Measurements from ENCODE around the gene TMEM245. TPM values are rescaled to one million over a fixed set of nuclear protein-coding genes. Genes with fewer than 3 reads are reported as not detected.

The TMEM245 gene
- total and polyA plus RNA-seq, 3 experiments from 2014 or later, result 24.4 to 35.2 (median 34.4) TPM

GRCh38 chr9:109108318-109108717 lies 11.4 kb downstream of the TMEM245 start:
- POLR2A ChIA-PET, result interaction anchor here (1.5 kb wide), 1 partner anchor 9 kb away, joined by 6 read pairs; no protein-coding TSS in a partner anchor
- Histone ChIP-seq H3K27me3 (ENCODE audit: insufficient read depth, low read length, poor library complexity, severe bottlenecking) (no peaks in the 10 kb centered on the region), H3K36me3 (ENCODE audit: insufficient read depth, low read length) (peaks cover 5% of the 10 kb centered on the region), H3K27ac (ENCODE audit: low read depth, low read length) (no peak overlapping the region), H3K9me3 (ENCODE audit: low read length) (no peaks in the 10 kb centered on the region), H3K4me1 (ENCODE audit: insufficient read depth, low read length) (peaks cover 50% of the 10 kb centered on the region), H3K4me3 (ENCODE audit: low read length) (no peak overlapping the region)
- no peak overlapping the region for H3K4me3 Mint-ChIP-seq
- H3K27me3 Mint-ChIP-seq, result peaks cover 0 to 2% of the 10 kb centered on the region in 2 donors
- no peaks in the 10 kb centered on the region for H3K9me3 Mint-ChIP-seq
- H3K36me3 Mint-ChIP-seq, result peaks cover 7 to 29% (median 11%) of the 10 kb centered on the region in 3 donors
- H3K4me1 Mint-ChIP-seq, result peaks cover 71 to 84% (median 81%) of the 10 kb centered on the region in 3 donors
- no peak for DNase-seq
- CTCF ChIA-PET, result no interaction called here
- H3K27ac Mint-ChIP-seq, result peak overlapping the region in 4 of 8 donors; percentile 32 to 86 (median 60)

GRCh38 chr9:109107402-109108240 lies 12.1 kb downstream of the TMEM245 start:
- peak overlapping the region in 4 of 7 donors; percentile 2 to 66 (median 16) for H3K4me3 Mint-ChIP-seq
- peaks cover 70 to 84% (median 81%) of the 10 kb centered on the region in 3 donors for H3K4me1 Mint-ChIP-seq
- DNase-seq, result no peak

GRCh38 chr9:109101810-109102209 lies 17.9 kb downstream of the TMEM245 start:
- H3K4me3 Mint-ChIP-seq, result peak overlapping the region; percentile 29 to 86 (median 70)
- H3K27me3 Mint-ChIP-seq, result peaks cover 0 to 2% of the 10 kb centered on the region in 2 donors
- H3K27ac Mint-ChIP-seq, result peak overlapping the region; percentile 56 to 91 (median 84)
- CTCF ChIA-PET, result interaction anchor here (0.6 kb wide), 1 partner anchor 13 kb away, joined by 3 read pairs; no protein-coding TSS in a partner anchor
- DNase-seq, result peak in 2 of 5 donors; percentile 39 to 40
- peaks cover 0 to 5% (median 0%) of the 10 kb centered on the region in 5 donors for H3K9me3 Mint-ChIP-seq
- no peaks in the 10 kb centered on the region for H3K27me3 ChIP-seq (ENCODE audit: insufficient read depth, low read length, poor library complexity, severe bottlenecking)
- peaks cover 56% of the 10 kb centered on the region for H3K4me1 ChIP-seq (ENCODE audit: insufficient read depth, low read length)
- H3K4me1 Mint-ChIP-seq, result peaks cover 62 to 81% (median 73%) of the 10 kb centered on the region in 3 donors
- no peak overlapping the region for H3K27ac ChIP-seq (ENCODE audit: low read depth, low read length)
- POLR2A ChIA-PET, result interaction anchor here (1.4 kb wide), 1 partner anchor 16 kb away, joined by 7 read pairs; no protein-coding TSS in a partner anchor
- no peaks in the 10 kb centered on the region for H3K9me3 ChIP-seq (ENCODE audit: low read length)
- peak overlapping the region; percentile 49 for H3K4me3 ChIP-seq (ENCODE audit: low read length)
- H3K36me3 ChIP-seq (ENCODE audit: insufficient read depth, low read length), result peaks cover 5% of the 10 kb centered on the region
- H3K36me3 Mint-ChIP-seq, result peaks cover 19 to 54% (median 19%) of the 10 kb centered on the region in 3 donors

More at GRCh38 chr9:109107402-109108240, 12.1 kb downstream of the TMEM245 start:
- Histone ChIP-seq H3K4me3 (ENCODE audit: low read length) (no peak overlapping the region), H3K36me3 (ENCODE audit: insufficient read depth, low read length) (peaks cover 5% of the 10 kb centered on the region), H3K27me3 (ENCODE audit: insufficient read depth, low read length, poor library complexity, severe bottlenecking) (no peaks in the 10 kb centered on the region), H3K4me1 (ENCODE audit: insufficient read depth, low read length) (peaks cover 52% of the 10 kb centered on the region), H3K27ac (ENCODE audit: low read depth, low read length) (peak overlapping the region; percentile 3), H3K9me3 (ENCODE audit: low read length) (no peaks in the 10 kb centered on the region)
- Mint-ChIP-seq H3K9me3 (peaks cover 0 to 4% (median 0%) of the 10 kb centered on the region in 5 donors), H3K27me3 (peaks cover 0 to 2% of the 10 kb centered on the region in 2 donors), H3K36me3 (peaks cover 14 to 36% (median 18%) of the 10 kb centered on the region in 3 donors), H3K27ac (peak overlapping the region in 7 of 8 donors; percentile 32 to 86 (median 82))
- ChIA-PET CTCF (no interaction called here), POLR2A (interaction anchor here (0.7 kb wide), 1 partner anchor 12 kb away, joined by 4 read pairs; the partner anchor contains the start of gene TMEM245)

- no peak for DNase-seq
- Histone ChIP-seq H3K27ac (ENCODE audit: low read depth, low read length) (no peak overlapping the region), H3K4me3 (ENCODE audit: low read length) (no peak overlapping the region), H3K36me3 (ENCODE audit: insufficient read depth, low read length) (peaks cover 5% of the 10 kb centered on the region), H3K27me3 (ENCODE audit: insufficient read depth, low read length, poor library complexity, severe bottlenecking) (no peaks in the 10 kb centered on the region), H3K4me1 (ENCODE audit: insufficient read depth, low read length) (peaks cover 62% of the 10 kb centered on the region), H3K9me3 (ENCODE audit: low read length) (no peaks in the 10 kb centered on the region)
- Mint-ChIP-seq H3K4me1 (peaks cover 65 to 81% (median 75%) of the 10 kb centered on the region in 3 donors), H3K36me3 (peaks cover 19 to 51% (median 20%) of the 10 kb centered on the region in 3 donors), H3K27me3 (peaks cover 0 to 2% of the 10 kb centered on the region in 2 donors), H3K4me3 (peak overlapping the region; percentile 29 to 86 (median 70)), H3K27ac (peak overlapping the region; percentile 56 to 91 (median 80)), H3K9me3 (peaks cover 0 to 5% (median 0%) of the 10 kb centered on the region in 5 donors)
- ChIA-PET POLR2A (interaction anchor here (1.4 to 1.6 kb wide), 2 partner anchors 17 to 19 kb away, joined by 6 to 7 read pairs; partner anchors contain the start of gene TMEM245), CTCF (no interaction called here)
Observed at GRCh38 chr9:109101202-109101595, 18.5 kb downstream of the TMEM245 start.

- peaks cover 0 to 2% of the 10 kb centered on the region in 2 donors for H3K27me3 Mint-ChIP-seq
- CTCF ChIA-PET, result no interaction called here
Observed at GRCh38 chr9:109100543-109101201, 19.1 kb downstream of the TMEM245 start.

GRCh38 chr9:109098960-109099308 lies 20.8 kb downstream of the TMEM245 start:
- ChIA-PET CTCF (no interaction called here), POLR2A (no interaction called here)
- peak overlapping the region in 3 of 7 donors; percentile 0 to 45 (median 4) for H3K4me3 Mint-ChIP-seq

More at GRCh38 chr9:109100543-109101201, 19.1 kb downstream of the TMEM245 start:
- H3K4me1 Mint-ChIP-seq, result peaks cover 69 to 85% (median 81%) of the 10 kb centered on the region in 3 donors
- H3K36me3 ChIP-seq (ENCODE audit: insufficient read depth, low read length), result peaks cover 5% of the 10 kb centered on the region
- H3K27ac ChIP-seq (ENCODE audit: low read depth, low read length), result no peak overlapping the region
- peaks cover 19 to 54% (median 20%) of the 10 kb centered on the region in 3 donors for H3K36me3 Mint-ChIP-seq
- H3K4me3 Mint-ChIP-seq, result peak overlapping the region; percentile 29 to 81 (median 70)
- H3K9me3 Mint-ChIP-seq, result peaks cover 0 to 5% (median 0%) of the 10 kb centered on the region in 5 donors
- H3K4me1 ChIP-seq (ENCODE audit: insufficient read depth, low read length), result peaks cover 67% of the 10 kb centered on the region
- peak overlapping the region; percentile 56 to 91 (median 80) for H3K27ac Mint-ChIP-seq
- no peak for DNase-seq
- H3K9me3 ChIP-seq (ENCODE audit: low read length), result no peaks in the 10 kb centered on the region
- H3K27me3 ChIP-seq (ENCODE audit: insufficient read depth, low read length, poor library complexity, severe bottlenecking), result no peaks in the 10 kb centered on the region
- H3K4me3 ChIP-seq (ENCODE audit: low read length), result no peak overlapping the region
- POLR2A ChIA-PET, result interaction anchor here (1.6 kb wide), 1 partner anchor 19 kb away, joined by 6 read pairs; the partner anchor contains the start of gene TMEM245

GRCh38 chr9:109098171-109098959 lies 21.4 kb downstream of the TMEM245 start:
- ChIA-PET CTCF (no interaction called here), POLR2A (no interaction called here)
- no peak for DNase-seq
- Mint-ChIP-seq H3K4me3 (peak overlapping the region in 5 of 7 donors; percentile 0 to 45 (median 9)), H3K9me3 (peaks cover 0 to 5% (median 0%) of the 10 kb centered on the region in 5 donors), H3K27me3 (peaks cover 0 to under 1% of the 10 kb centered on the region in 2 donors), H3K27ac (peak overlapping the region in 7 of 8 donors; percentile 33 to 80 (median 44)), H3K4me1 (peaks cover 81 to 95% (median 92%) of the 10 kb centered on the region in 3 donors), H3K36me3 (peaks cover 9 to 60% (median 19%) of the 10 kb centered on the region in 3 donors)
- Histone ChIP-seq H3K9me3 (ENCODE audit: low read length) (no peaks in the 10 kb centered on the region), H3K27me3 (ENCODE audit: insufficient read depth, low read length, poor library complexity, severe bottlenecking) (no peaks in the 10 kb centered on the region), H3K4me1 (ENCODE audit: insufficient read depth, low read length) (peaks cover 90% of the 10 kb centered on the region), H3K27ac (ENCODE audit: low read depth, low read length) (no peak overlapping the region), H3K4me3 (ENCODE audit: low read length) (no peak overlapping the region), H3K36me3 (ENCODE audit: insufficient read depth, low read length) (no peaks in the 10 kb centered on the region)

More at GRCh38 chr9:109098960-109099308, 20.8 kb downstream of the TMEM245 start:
- peaks cover 12 to 58% (median 20%) of the 10 kb centered on the region in 3 donors for H3K36me3 Mint-ChIP-seq
- peaks cover 0 to 5% (median 0%) of the 10 kb centered on the region in 5 donors for H3K9me3 Mint-ChIP-seq
- Histone ChIP-seq H3K36me3 (ENCODE audit: insufficient read depth, low read length) (no peaks in the 10 kb centered on the region), H3K27ac (ENCODE audit: low read depth, low read length) (no peak overlapping the region), H3K27me3 (ENCODE audit: insufficient read depth, low read length, poor library complexity, severe bottlenecking) (no peaks in the 10 kb centered on the region), H3K9me3 (ENCODE audit: low read length) (no peaks in the 10 kb centered on the region), H3K4me3 (ENCODE audit: low read length) (no peak overlapping the region), H3K4me1 (ENCODE audit: insufficient read depth, low read length) (peaks cover 85% of the 10 kb centered on the region)
- no peak for DNase-seq
- H3K4me1 Mint-ChIP-seq, result peaks cover 81 to 93% (median 89%) of the 10 kb centered on the region in 3 donors
- peaks cover 0 to 2% of the 10 kb centered on the region in 2 donors for H3K27me3 Mint-ChIP-seq
- peak overlapping the region in 7 of 8 donors; percentile 25 to 80 (median 44) for H3K27ac Mint-ChIP-seq
